Mesenchymal stem cell (in vitro differentiated cells and primary cell): ENCODE measurements around the gene MEGF11.
A peak's percentile ranks its signal among the peaks of the same experiment; 100 is the strongest.

Experiments
- DNase-seq: peaks from one replicate; pipeline ENCODE4 v3.0.0-alpha.2; 2013
- H2AFZ ChIP-seq: one replicate; pipeline ENCODE4 v1.6.1; 2013; ENCODE audit warnings: low read depth, mild to moderate bottlenecking, control low read depth, inconsistent platforms, low read length, moderate library complexity
- H2AK5ac ChIP-seq: 2 replicates; pipeline ENCODE4 v1.6.1; 2013; ENCODE audit warnings: low read length, moderate library complexity, mild to moderate bottlenecking, inconsistent platforms; ENCODE audit not compliant: severe bottlenecking
- H2BK120ac ChIP-seq: one replicate; pipeline ENCODE4 v1.6.1; 2013; ENCODE audit warnings: low read depth, mild to moderate bottlenecking, inconsistent platforms, low read length, moderate library complexity
- H2BK12ac ChIP-seq, 2 experiments: one replicate each; pipeline ENCODE4 v1.6.1; 2013; ENCODE audit warnings: inconsistent platforms in 2 of 2, low read length in 2 of 2, mild to moderate bottlenecking in 2 of 2, moderate library complexity in 2 of 2, control low read depth in 1 of 2
- H2BK15ac ChIP-seq: one replicate; pipeline ENCODE4 v1.6.1; 2013; ENCODE audit warnings: mild to moderate bottlenecking, low read depth, inconsistent platforms; ENCODE audit not compliant: poor library complexity, severe bottlenecking
- H2BK5ac ChIP-seq: 2 replicates; pipeline ENCODE4 v1.6.1; 2013; ENCODE audit warnings: low read depth, mild to moderate bottlenecking, low read length, control low read depth, inconsistent platforms; ENCODE audit not compliant: poor library complexity, severe bottlenecking
- H3K14ac ChIP-seq, 2 experiments: one replicate each; pipeline ENCODE4 v1.6.1; 2013; ENCODE audit warnings: inconsistent platforms in 2 of 2, low read length in 2 of 2, control low read depth in 1 of 2, mild to moderate bottlenecking in 1 of 2, moderate library complexity in 1 of 2
- H3K18ac ChIP-seq, 2 experiments: one replicate each; pipeline ENCODE4 v1.6.1; 2013; ENCODE audit warnings: inconsistent platforms in 2 of 2, low read length in 2 of 2, control low read depth in 1 of 2, low read depth in 1 of 2, mild to moderate bottlenecking in 1 of 2
- H3K23ac ChIP-seq, 2 experiments: one replicate each; pipeline ENCODE4 v1.6.1; 2013; ENCODE audit warnings: inconsistent platforms in 2 of 2, low read length in 2 of 2, mild to moderate bottlenecking in 2 of 2, moderate library complexity in 2 of 2, control low read depth in 1 of 2
- H3K27ac ChIP-seq: 2 replicates; pipeline ENCODE4 v1.5.1; 2013; ENCODE audit warnings: mild to moderate bottlenecking, moderate library complexity, low read length, control low read depth, inconsistent platforms; ENCODE audit not compliant: poor library complexity, severe bottlenecking
- H3K27me3 ChIP-seq, 2 experiments: 2 replicates each; pipeline versions ENCODE4 v1.6.1 to v1.7.0; 2013; ENCODE audit warnings: low read length in 2 of 2, mild to moderate bottlenecking in 2 of 2, moderate library complexity in 2 of 2, control low read depth in 1 of 2, inconsistent platforms in 1 of 2; ENCODE audit not compliant: control insufficient read depth in 1 of 2, insufficient read depth in 1 of 2
- H3K36me3 ChIP-seq, 2 experiments: 2 replicates each; pipeline versions ENCODE4 v1.6.1 to v1.7.0; 2013; ENCODE audit warnings: low read length in 2 of 2, control low read depth in 1 of 2, inconsistent platforms in 1 of 2, low read depth in 1 of 2, mild to moderate bottlenecking in 1 of 2; ENCODE audit not compliant: insufficient read depth in 2 of 2, control insufficient read depth in 1 of 2
- H3K4ac ChIP-seq, 2 experiments: one replicate each; pipeline ENCODE4 v1.6.1; 2013; ENCODE audit warnings: inconsistent platforms in 2 of 2, low read length in 2 of 2, mild to moderate bottlenecking in 2 of 2, moderate library complexity in 2 of 2, control low read depth in 1 of 2, low read depth in 1 of 2
- H3K4me1 ChIP-seq: 2 replicates; pipeline ENCODE4 v1.6.1; 2013; ENCODE audit warnings: low read depth, low read length, control low read depth; ENCODE audit not compliant: control insufficient read depth, insufficient read depth
- H3K4me2 ChIP-seq: 2 replicates; pipeline ENCODE4 v1.6.1; 2013; ENCODE audit warnings: low read length, mild to moderate bottlenecking, inconsistent platforms; ENCODE audit not compliant: poor library complexity, severe bottlenecking
- H3K4me3 ChIP-seq, 2 experiments: 2 replicates each; pipeline versions ENCODE4 v1.5.1 to v1.7.0; 2013; ENCODE audit warnings: low read length in 2 of 2, mild to moderate bottlenecking in 2 of 2, control low read depth in 1 of 2, low read depth in 1 of 2; ENCODE audit not compliant: insufficient read depth in 1 of 2
- H3K79me1 ChIP-seq: replicated peaks from 2 replicates; pipeline ENCODE4 v1.6.1; 2013; ENCODE audit warnings: mild to moderate bottlenecking, control low read depth, low read length, inconsistent platforms; ENCODE audit not compliant: poor library complexity, severe bottlenecking
- H3K9ac ChIP-seq: 2 replicates; pipeline ENCODE4 v1.7.0; 2013; ENCODE audit warnings: mild to moderate bottlenecking, low read length, moderate library complexity
- H3K9me3 ChIP-seq: 2 replicates; pipeline ENCODE4 v1.7.0; 2013; ENCODE audit warnings: mild to moderate bottlenecking, low read length; ENCODE audit not compliant: control insufficient read depth
- H4K8ac ChIP-seq: one replicate; pipeline ENCODE4 v1.6.1; 2013; ENCODE audit warnings: inconsistent platforms, mild to moderate bottlenecking, low read length, moderate library complexity
- H4K91ac ChIP-seq: one replicate; pipeline ENCODE4 v1.6.1; 2013; ENCODE audit warnings: mild to moderate bottlenecking, low read length, inconsistent platforms
- WGBS: methylation state at CpG from one replicate; pipeline ENCODE4 v1.1.7; 2013; ENCODE audit warnings: mixed read lengths; 5-methylcytosine and 5-hydroxymethylcytosine counted together

The MEGF11 gene

DNA sequence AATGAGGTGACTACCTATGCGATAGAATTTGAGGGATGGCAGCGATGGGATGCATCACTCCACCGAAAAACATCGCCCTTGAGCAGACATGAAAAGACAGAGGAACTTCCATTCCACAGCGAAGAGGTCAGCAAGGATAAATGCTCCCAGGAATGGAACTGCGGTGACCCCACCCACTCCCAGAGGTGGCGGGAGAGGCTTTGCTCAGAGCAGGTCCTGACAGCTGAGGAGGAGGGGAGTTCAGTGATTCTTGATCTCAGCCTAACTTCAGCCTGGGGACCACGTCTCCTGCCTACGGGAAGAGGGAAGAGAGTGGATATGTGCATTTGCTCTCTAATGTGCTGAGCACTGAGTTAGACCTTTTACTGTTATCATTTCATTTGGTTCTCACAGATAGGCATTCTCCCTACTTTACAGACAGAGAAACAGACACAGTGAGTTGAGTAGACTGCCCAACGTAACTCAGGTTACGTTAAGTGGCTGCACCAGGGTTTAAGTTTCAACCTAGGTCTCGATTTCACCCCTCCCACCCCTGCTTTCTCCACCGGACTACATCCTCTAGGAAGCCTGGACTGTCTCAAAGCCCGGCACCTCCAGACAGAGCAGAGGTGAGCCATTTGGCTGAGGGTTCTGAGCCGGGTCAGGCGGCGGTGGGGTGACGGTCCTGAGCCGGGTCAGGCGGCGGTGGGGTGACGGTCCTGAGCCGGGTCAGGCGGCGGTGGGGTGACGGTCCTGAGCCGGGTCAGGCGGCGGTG, 214.3 kb downstream of the MEGF11 start:
- Histone ChIP-seq H2BK120ac (no peak overlapping the region), H3K36me3 (no peaks in the 10 kb centered on the region), H4K91ac (no peak overlapping the region), H3K27ac (no peak overlapping the region), H3K27me3 (peaks cover 76 to 86% of the 10 kb centered on the region in 2 experiments), H3K4me2 (no peak overlapping the region), H3K23ac (no peak overlapping the region), H3K18ac (no peak overlapping the region), H3K79me1 (no peaks in the 10 kb centered on the region), H2BK5ac (no peak overlapping the region), H2AFZ (no peak overlapping the region), H3K4ac (no peak overlapping the region), H3K4me1 (no peaks in the 10 kb centered on the region), H4K8ac (no peak overlapping the region), H2AK5ac (no peak overlapping the region), H2BK12ac (no peak overlapping the region), H3K4me3 (peak overlapping the region in 1 of 2 experiments; percentile 1), H3K14ac (no peak overlapping the region), H3K9ac (no peak overlapping the region), H2BK15ac (no peak overlapping the region), H3K9me3 (peaks cover 4% of the 10 kb centered on the region)
- WGBS = 48% methylated on average over 16 of the region's 29 CpGs
- no peak for DNase-seq

DNA sequence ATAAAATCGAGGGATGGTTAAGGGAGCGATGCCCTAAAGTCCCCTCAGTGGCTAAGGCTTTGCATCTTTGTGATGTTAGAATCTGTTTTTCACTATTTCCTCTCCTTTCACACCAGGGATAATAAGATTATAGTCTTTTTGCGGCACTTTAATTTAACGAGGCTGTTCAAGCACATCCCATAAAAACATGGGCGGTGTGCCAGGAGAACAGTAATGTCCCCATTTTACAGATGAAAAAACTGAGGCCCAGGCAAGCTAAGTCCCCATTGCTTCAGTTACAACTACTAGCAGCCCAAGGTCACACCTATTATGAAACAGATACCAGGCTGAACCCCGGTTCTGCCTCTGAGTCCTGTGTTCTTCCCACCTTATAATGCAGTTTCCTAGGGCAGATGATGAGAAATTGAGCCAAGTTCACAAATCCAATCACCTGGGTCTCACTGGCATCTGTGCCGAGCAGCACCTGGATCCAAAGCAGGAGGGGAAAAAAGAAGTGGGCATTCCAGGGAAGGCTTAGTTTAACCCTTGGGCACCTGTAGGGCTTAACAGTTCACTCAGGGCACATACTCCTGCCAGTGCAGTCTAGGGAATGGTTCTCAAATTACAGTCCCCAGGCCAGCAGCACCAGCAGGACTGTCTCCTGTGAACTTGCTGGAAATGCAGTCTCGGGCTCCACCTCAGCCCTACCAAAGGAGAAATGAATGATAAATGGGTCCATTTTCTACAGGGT, 215.0 kb downstream of the MEGF11 start:
- Histone ChIP-seq H2AK5ac (no peak overlapping the region), H3K23ac (no peak overlapping the region), H2BK15ac (no peak overlapping the region), H3K27me3 (peaks cover 75 to 78% of the 10 kb centered on the region in 2 experiments), H3K9ac (no peak overlapping the region), H3K14ac (no peak overlapping the region), H3K4me2 (no peak overlapping the region), H2AFZ (no peak overlapping the region), H3K9me3 (peaks cover 4% of the 10 kb centered on the region), H3K36me3 (no peaks in the 10 kb centered on the region), H3K27ac (no peak overlapping the region), H3K18ac (no peak overlapping the region), H2BK12ac (no peak overlapping the region), H3K4me3 (no peak overlapping the region), H3K4me1 (no peaks in the 10 kb centered on the region), H4K8ac (no peak overlapping the region), H3K79me1 (no peaks in the 10 kb centered on the region), H2BK120ac (no peak overlapping the region), H3K4ac (no peak overlapping the region), H4K91ac (no peak overlapping the region), H2BK5ac (no peak overlapping the region)
- WGBS = 73% methylated on average over 7 of the region's 8 CpGs
- no peak for DNase-seq

DNA sequence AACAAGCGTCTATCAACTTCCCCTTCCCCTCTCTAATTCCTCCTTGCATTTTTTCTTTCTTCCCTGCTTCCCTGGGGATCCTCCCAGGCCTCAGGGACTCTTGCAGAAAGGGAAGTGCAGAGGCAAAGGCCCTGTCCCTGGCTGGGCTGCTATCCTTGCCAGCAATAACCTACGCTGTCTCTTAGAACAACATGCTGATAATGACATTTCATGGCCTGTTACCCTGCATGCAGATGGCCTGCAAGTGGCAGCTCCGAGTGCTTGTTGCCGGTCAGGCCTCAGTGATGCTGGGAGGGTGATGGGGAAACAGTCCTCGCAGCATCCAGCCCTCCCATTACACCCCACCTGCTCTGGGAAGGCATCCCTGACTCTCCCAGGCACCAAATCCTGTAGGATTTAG, 216.7 kb downstream of the MEGF11 start:
- H3K79me1 ChIP-seq = no peaks in the 10 kb centered on the region
- H2AK5ac ChIP-seq = no peak overlapping the region
- H3K23ac ChIP-seq = no peak overlapping the region
- no peak overlapping the region for H3K18ac ChIP-seq
- no peak overlapping the region for H2BK12ac ChIP-seq
- H4K91ac ChIP-seq = no peak overlapping the region
- H3K9ac ChIP-seq = no peak overlapping the region
- no peak overlapping the region for H2BK5ac ChIP-seq
- no peak overlapping the region for H3K14ac ChIP-seq
- no peak overlapping the region for H2BK15ac ChIP-seq
- H3K9me3 ChIP-seq = peaks cover 9% of the 10 kb centered on the region
- H3K36me3 ChIP-seq = no peaks in the 10 kb centered on the region
- H4K8ac ChIP-seq = no peak overlapping the region
- no peak overlapping the region for H3K4ac ChIP-seq
- H3K4me2 ChIP-seq = no peak overlapping the region
- H3K4me1 ChIP-seq = no peaks in the 10 kb centered on the region
- H3K27me3 ChIP-seq = peaks cover 61 to 71% of the 10 kb centered on the region in 2 experiments
- H2AFZ ChIP-seq = no peak overlapping the region
- no peak overlapping the region for H3K4me3 ChIP-seq
- H3K27ac ChIP-seq = no peak overlapping the region
- WGBS = 65% methylated on average over 5 of the region's 5 CpGs
- H2BK120ac ChIP-seq = no peak overlapping the region
- no peak for DNase-seq

DNA sequence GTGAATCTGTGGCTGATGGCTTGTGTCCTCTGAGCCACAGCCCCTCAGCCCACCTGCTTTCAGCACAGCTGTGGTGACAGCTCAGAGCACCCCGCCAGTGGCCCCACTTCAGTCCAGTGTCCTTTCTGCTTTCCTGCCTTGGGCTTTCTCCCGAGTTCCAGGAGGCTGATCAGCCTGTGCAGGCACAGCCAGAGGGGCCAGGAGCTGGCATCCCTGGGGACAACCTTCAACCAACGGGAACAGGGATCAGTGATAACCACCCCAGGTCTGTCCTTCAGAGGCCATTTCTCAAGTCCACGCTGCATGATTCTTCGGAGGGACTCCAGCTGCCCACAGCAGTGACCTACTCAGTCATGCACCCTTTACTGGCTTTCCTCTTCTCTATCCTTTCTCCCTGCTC, 217.6 kb downstream of the MEGF11 start:
- H3K9ac ChIP-seq = no peak overlapping the region
- no peak overlapping the region for H3K4ac ChIP-seq
- H3K18ac ChIP-seq = no peak overlapping the region
- H3K27ac ChIP-seq = no peak overlapping the region
- H3K79me1 ChIP-seq = no peaks in the 10 kb centered on the region
- no peak overlapping the region for H2BK15ac ChIP-seq
- H2AK5ac ChIP-seq = no peak overlapping the region
- H2BK120ac ChIP-seq = no peak overlapping the region
- no peak overlapping the region for H3K4me2 ChIP-seq
- H3K9me3 ChIP-seq = peaks cover 16% of the 10 kb centered on the region
- no peak overlapping the region for H3K14ac ChIP-seq
- no peak overlapping the region for H4K8ac ChIP-seq
- H3K4me1 ChIP-seq = no peaks in the 10 kb centered on the region
- no peak overlapping the region for H4K91ac ChIP-seq
- H3K4me3 ChIP-seq = no peak overlapping the region
- DNase-seq = no peak
- no peak overlapping the region for H2BK12ac ChIP-seq
- H3K23ac ChIP-seq = no peak overlapping the region
- WGBS = 66% methylated on average over 5 of the region's 5 CpGs
- no peak overlapping the region for H2AFZ ChIP-seq
- no peaks in the 10 kb centered on the region for H3K36me3 ChIP-seq
- H2BK5ac ChIP-seq = no peak overlapping the region
- peaks cover 61 to 67% of the 10 kb centered on the region in 2 experiments for H3K27me3 ChIP-seq
